PFSK-1 (cell line): ENCODE results near the gene SNRNP27.

Experiments
- POLR2AphosphoS5 ChIP-seq: IDR thresholded peaks from 2 replicates; pipeline ENCODE4 v1.6.1; 2012; ENCODE audit warnings: low read depth, mild to moderate bottlenecking, control low read depth, low read length, moderate library complexity
- REST ChIP-seq, 2 experiments: IDR thresholded peaks; 2 replicates each; pipeline versions ENCODE4 v1.6.1 to v1.8.0; 2011 to 2012; ENCODE audit warnings: low read depth in 2 of 2, low read length in 2 of 2, control low read depth in 1 of 2, inconsistent platforms in 1 of 2, mild to moderate bottlenecking in 1 of 2, moderate library complexity in 1 of 2; ENCODE audit not compliant: insufficient read depth in 1 of 2
- SIN3A ChIP-seq: IDR thresholded peaks from 2 replicates; pipeline ENCODE4 v1.6.1; 2012; ENCODE audit warnings: mild to moderate bottlenecking, low read length, moderate library complexity, borderline replicate concordance; ENCODE audit not compliant: insufficient read depth

DNA sequence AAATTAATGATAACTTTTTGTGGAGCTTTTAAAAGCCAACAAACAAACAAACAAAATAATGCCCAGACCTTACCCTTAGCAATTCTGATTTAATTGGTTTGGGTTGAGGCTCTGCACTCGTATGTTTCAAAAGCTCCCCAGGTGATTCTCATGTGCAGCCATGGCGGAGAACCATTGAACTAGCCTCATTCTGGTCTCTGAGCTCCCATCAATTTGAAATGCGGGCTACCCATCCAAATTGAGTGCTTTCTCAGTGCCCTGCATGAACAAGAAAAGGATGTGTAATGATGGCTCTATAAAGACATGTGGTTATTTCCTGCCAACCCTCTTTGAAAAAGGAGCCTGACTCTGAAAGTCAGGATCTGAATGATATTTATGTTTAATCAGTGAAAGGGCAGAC, 29.4 kb downstream of the SNRNP27 start:
- TF ChIP-seq POLR2AphosphoS5 (no peak), SIN3A (no peak), REST (IDR thresholded peaks at IDR 0.05; ENCODE audit: insufficient read depth in 1 of 2, low read depth in 2 of 2, low read length in 2 of 2) (no peak)
